ENCODE results near the gene IFT25. TPM values are rescaled to one million over a fixed set of nuclear protein-coding genes. Genes with fewer than 3 reads are reported as not detected.

IFT25 gene
- total RNA-seq, 4 donors from 2014 or later = 9.9 to 19.2 (median 12.4) TPM

DNA sequence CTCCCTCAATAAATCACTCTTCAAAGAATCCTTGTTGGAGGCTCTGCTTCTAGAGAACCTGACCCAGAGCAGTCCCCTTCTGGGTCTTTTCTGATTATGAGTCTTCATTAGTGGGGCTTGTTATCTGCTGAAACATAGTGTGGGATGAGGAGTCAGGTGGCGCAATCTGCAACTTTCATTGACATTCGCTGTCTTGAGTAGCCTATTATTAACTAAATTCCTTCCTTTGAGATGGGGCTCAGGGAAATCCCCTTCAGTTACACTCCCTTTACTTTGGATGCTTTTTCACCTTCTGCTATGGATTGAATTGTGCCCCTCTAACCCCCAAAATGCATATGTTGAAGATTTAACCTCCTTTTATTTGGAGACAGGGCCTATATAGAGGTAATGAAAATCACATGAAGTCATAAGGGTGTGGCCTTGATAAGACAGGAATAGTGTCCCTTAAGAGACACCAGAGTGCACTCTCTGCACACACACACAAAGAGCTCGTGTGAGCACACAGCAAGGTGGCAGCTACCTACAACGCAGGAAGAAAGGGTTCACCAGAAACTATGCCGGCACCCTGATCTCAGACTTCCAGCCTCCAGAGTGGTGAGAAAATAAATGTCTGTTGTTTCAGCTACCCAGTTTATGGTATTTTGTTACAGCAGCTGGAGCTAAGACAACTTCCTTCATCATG, 32.0 kb downstream of the IFT25 start:
- no peak overlapping the region for H3K4me3 ChIP-seq (ENCODE audit: low read depth, poor library complexity, severe bottlenecking)
- intact Hi-C loops (cut with DNase I; ENCODE audit: low total_unique reads) = no loop called here
- 78 to 83% methylated on average over 5 of the region's 5 CpGs for WGBS, 2 donors
- no peak for DNase-seq (ENCODE audit: low spot score in 2 of 2)
- TF ChIP-seq, protein P1, sequence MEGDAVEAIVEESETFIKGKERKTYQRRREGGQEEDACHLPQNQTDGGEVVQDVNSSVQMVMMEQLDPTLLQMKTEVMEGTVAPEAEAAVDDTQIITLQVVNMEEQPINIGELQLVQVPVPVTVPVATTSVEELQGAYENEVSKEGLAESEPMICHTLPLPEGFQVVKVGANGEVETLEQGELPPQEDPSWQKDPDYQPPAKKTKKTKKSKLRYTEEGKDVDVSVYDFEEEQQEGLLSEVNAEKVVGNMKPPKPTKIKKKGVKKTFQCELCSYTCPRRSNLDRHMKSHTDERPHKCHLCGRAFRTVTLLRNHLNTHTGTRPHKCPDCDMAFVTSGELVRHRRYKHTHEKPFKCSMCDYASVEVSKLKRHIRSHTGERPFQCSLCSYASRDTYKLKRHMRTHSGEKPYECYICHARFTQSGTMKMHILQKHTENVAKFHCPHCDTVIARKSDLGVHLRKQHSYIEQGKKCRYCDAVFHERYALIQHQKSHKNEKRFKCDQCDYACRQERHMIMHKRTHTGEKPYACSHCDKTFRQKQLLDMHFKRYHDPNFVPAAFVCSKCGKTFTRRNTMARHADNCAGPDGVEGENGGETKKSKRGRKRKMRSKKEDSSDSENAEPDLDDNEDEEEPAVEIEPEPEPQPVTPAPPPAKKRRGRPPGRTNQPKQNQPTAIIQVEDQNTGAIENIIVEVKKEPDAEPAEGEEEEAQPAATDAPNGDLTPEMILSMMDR (IDR thresholded peaks at IDR 0.05) = no peak
- TF ChIP-seq POLR2A (IDR thresholded peaks at IDR 0.05) = no peak

DNA sequence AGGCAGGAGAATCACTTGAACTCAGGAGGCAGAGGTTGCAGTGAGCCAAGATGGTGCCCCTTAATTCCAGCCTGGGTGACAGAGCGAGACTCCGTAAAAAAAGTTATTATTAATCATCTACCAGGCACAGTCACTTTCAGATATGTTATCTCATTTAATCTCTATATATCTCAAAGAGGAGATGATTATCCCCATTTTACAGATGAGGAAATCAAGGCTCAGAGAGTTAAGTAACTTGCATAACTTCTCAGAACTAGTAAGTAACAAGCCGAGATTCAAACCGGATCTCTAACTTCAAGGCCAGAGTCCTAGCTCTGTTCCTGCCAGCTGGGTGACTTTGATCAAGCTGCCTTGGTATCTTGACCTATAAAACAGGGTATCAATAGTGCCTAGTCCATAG, 34.1 kb downstream of the IFT25 start:
- no peak for DNase-seq (ENCODE audit: low spot score in 2 of 2)
- no peak overlapping the region for H3K4me3 ChIP-seq (ENCODE audit: low read depth, poor library complexity, severe bottlenecking)
- 90 to 93% methylated on average over 4 of the region's 4 CpGs for WGBS, 2 donors
- no peak for TF ChIP-seq POLR2A (IDR thresholded peaks at IDR 0.05)
- TF ChIP-seq, protein P1 (IDR thresholded peaks at IDR 0.05) = no peak
- intact Hi-C loops (cut with DNase I; ENCODE audit: low total_unique reads) = no loop called here

DNA sequence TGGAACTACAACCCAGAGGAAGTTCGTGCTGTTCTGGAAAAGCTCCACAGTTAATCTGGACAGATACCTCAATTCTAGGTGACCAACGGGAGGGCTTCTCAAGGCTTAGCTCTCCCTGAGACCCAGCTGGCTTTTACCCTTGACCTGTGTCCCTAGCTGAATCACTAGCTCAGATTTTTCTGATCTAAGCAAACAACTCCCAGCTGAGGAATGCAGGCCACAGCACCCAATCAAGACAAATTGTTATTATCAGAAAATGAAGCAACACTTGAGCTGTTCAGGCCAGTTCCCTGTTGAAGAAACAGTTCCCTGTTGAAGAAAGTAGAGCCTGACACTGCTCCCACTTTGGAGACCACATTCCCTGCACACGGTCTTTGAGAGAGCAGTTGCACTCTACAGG, 35.6 kb downstream of the IFT25 start:
- TF ChIP-seq, protein P1 (IDR thresholded peaks at IDR 0.05) = no peak
- TF ChIP-seq POLR2A (IDR thresholded peaks at IDR 0.05) = no peak
- intact Hi-C loops (cut with DNase I; ENCODE audit: low total_unique reads) = no loop called here
- WGBS, 2 donors = 84 to 89% methylated on average over 3 of the region's 3 CpGs
- no peak for DNase-seq (ENCODE audit: low spot score in 2 of 2)
- no peak overlapping the region for H3K4me3 ChIP-seq (ENCODE audit: low read depth, poor library complexity, severe bottlenecking)

DNA sequence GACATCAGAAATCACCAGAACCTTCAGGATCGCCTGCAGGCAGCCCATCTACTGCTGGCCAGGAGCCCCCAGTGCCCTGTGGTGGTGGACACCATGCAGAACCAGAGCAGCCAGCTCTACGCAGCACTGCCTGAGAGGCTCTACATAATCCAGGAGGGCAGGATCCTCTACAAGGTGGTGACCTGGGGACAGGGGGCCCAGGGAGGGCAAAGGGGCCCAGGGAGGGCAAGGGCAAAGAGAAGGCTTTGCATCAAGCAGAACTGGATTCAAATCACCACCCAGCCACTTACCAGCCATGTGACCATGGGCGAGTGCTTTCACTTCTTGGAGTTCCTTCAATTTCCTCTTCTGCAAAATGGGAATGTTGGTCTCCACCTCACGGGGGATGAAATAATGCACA, 39.4 kb downstream of the IFT25 start:
- TF ChIP-seq POLR2A (IDR thresholded peaks at IDR 0.05) = no peak
- TF ChIP-seq, protein P1 (IDR thresholded peaks at IDR 0.05) = no peak
- 90 to 95% methylated on average over 4 of the region's 4 CpGs for WGBS, 2 donors
- intact Hi-C loops (cut with DNase I; ENCODE audit: low total_unique reads) = no loop called here
- H3K4me3 ChIP-seq (ENCODE audit: low read depth, poor library complexity, severe bottlenecking) = no peak overlapping the region
- DNase-seq (ENCODE audit: low spot score in 2 of 2) = peak in 1 of 2 donors; percentile 64

DNA sequence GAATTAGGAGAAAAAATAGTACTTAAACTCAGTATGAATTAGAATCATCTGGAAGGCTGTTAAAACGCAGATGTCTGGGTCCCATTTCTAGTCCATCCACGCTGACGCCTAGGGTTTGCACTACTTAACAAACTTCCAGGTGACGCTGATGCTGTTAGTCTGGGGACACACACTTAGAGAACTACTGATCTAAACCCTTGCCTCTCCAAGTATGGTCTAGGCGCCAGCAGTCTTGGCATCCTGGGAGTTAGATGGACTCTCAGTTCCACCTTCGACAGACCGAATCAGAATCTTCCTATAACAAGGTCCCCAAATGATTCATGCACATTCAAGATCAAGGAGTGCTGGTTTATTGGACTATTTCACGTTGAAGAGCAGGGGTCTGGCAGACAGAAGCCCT, 40.0 kb downstream of the IFT25 start:
- TF ChIP-seq, protein P1 (IDR thresholded peaks at IDR 0.05) = no peak
- TF ChIP-seq POLR2A (IDR thresholded peaks at IDR 0.05) = no peak
- intact Hi-C loops (cut with DNase I; ENCODE audit: low total_unique reads) = no loop called here
- no peak overlapping the region for H3K4me3 ChIP-seq (ENCODE audit: low read depth, poor library complexity, severe bottlenecking)
- peak in 1 of 2 donors; percentile 20 for DNase-seq (ENCODE audit: low spot score in 2 of 2)
- 90 to 92% methylated on average over 8 of the region's 8 CpGs for WGBS, 2 donors
